ENCODE results near the gene CYP2E1. TPM values are rescaled to one million over a fixed set of nuclear protein-coding genes. Genes with fewer than 3 reads are reported as not detected.

Gene CYP2E1
- total RNA-seq, 2 donors from 2014 or later, result 0.77 to 0.86 TPM

- Mint-ChIP-seq H3K9me3 (peaks cover 98% of the 10 kb centered on the region), H3K4me1 (no peaks in the 10 kb centered on the region), H3K27me3 (ENCODE audit: insufficient read depth) (no peaks in the 10 kb centered on the region), H3K27ac (no peak overlapping the region), H3K36me3 (ENCODE audit: low read depth) (no peaks in the 10 kb centered on the region), H3K4me3 (no peak overlapping the region)
- Histone ChIP-seq H3K27ac (ENCODE audit: low read depth, low read length) (no peak overlapping the region), H3K4me1 (ENCODE audit: control insufficient read depth, insufficient read depth, low read length) (no peaks in the 10 kb centered on the region), H3K4me3 (ENCODE audit: low read length) (peak overlapping the region; percentile 40), H3K9ac (ENCODE audit: extremely low read depth, low read length, poor library complexity, severe bottlenecking) (no peak overlapping the region), H3K36me3 (ENCODE audit: control insufficient read depth, insufficient read depth, low read length) (no peaks in the 10 kb centered on the region), H3K27me3 (ENCODE audit: control insufficient read depth, insufficient read depth, low read length, poor library complexity, severe bottlenecking) (no peaks in the 10 kb centered on the region), H3K9me3 (ENCODE audit: control insufficient read depth, low read length) (peaks cover 69% of the 10 kb centered on the region)
- TF ChIP-seq, protein P1, sequence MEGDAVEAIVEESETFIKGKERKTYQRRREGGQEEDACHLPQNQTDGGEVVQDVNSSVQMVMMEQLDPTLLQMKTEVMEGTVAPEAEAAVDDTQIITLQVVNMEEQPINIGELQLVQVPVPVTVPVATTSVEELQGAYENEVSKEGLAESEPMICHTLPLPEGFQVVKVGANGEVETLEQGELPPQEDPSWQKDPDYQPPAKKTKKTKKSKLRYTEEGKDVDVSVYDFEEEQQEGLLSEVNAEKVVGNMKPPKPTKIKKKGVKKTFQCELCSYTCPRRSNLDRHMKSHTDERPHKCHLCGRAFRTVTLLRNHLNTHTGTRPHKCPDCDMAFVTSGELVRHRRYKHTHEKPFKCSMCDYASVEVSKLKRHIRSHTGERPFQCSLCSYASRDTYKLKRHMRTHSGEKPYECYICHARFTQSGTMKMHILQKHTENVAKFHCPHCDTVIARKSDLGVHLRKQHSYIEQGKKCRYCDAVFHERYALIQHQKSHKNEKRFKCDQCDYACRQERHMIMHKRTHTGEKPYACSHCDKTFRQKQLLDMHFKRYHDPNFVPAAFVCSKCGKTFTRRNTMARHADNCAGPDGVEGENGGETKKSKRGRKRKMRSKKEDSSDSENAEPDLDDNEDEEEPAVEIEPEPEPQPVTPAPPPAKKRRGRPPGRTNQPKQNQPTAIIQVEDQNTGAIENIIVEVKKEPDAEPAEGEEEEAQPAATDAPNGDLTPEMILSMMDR (conservative IDR thresholded peaks at IDR 0.05), result no peak
- 49 to 60% methylated on average over 1 of the region's 1 CpG for WGBS, 2 experiments (ENCODE audit: insufficient coverage in 1 of 2, insufficient read length in 1 of 2)
- no peak for DNase-seq
Observed at GRCh38 chr10:133544506-133544905, 17.3 kb downstream of the CYP2E1 start.

DNA sequence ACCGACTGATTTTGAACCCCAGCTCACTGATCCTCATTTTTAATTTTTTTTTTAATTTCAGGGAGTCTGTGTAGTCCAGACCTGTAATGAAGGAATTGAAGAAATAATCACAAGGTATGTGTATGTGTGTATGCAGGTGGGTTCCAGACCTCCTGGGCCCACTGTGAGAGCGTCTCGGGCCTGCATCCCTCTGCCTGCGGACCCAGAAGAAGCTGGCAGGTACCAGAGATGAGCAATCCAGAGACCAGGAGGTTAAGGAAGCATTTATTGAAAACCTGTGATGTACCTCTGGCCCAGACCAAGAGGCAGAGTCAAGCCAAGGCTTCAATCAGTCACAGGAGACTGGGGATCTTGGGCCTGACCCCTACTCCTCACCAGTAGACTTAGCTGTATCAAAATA lies 27.4 kb downstream of the CYP2E1 start:
- Mint-ChIP-seq H3K27me3 (ENCODE audit: insufficient read depth) (no peaks in the 10 kb centered on the region), H3K36me3 (ENCODE audit: low read depth) (peaks cover 3% of the 10 kb centered on the region), H3K9me3 (peaks cover 97% of the 10 kb centered on the region), H3K27ac (no peak overlapping the region), H3K4me1 (no peaks in the 10 kb centered on the region), H3K4me3 (no peak overlapping the region)
- Histone ChIP-seq H3K36me3 (ENCODE audit: control insufficient read depth, insufficient read depth, low read length) (no peaks in the 10 kb centered on the region), H3K9ac (ENCODE audit: extremely low read depth, low read length, poor library complexity, severe bottlenecking) (no peak overlapping the region), H3K27ac (ENCODE audit: low read depth, low read length) (no peak overlapping the region), H3K4me3 (ENCODE audit: low read length) (no peak overlapping the region), H3K9me3 (ENCODE audit: control insufficient read depth, low read length) (peaks cover 53% of the 10 kb centered on the region), H3K27me3 (ENCODE audit: control insufficient read depth, insufficient read depth, low read length, poor library complexity, severe bottlenecking) (no peaks in the 10 kb centered on the region), H3K4me1 (ENCODE audit: control insufficient read depth, insufficient read depth, low read length) (no peaks in the 10 kb centered on the region)
- no peak for DNase-seq
- TF ChIP-seq, protein P1 (conservative IDR thresholded peaks at IDR 0.05), result no peak
- WGBS, 2 experiments (ENCODE audit: insufficient coverage in 1 of 2, insufficient read length in 1 of 2), result 62 to 83% methylated on average over 3 to 4 of the region's 4 CpGs

- Histone ChIP-seq H3K27me3 (ENCODE audit: control insufficient read depth, insufficient read depth, low read length, poor library complexity, severe bottlenecking) (no peaks in the 10 kb centered on the region), H3K36me3 (ENCODE audit: control insufficient read depth, insufficient read depth, low read length) (no peaks in the 10 kb centered on the region), H3K27ac (ENCODE audit: low read depth, low read length) (no peak overlapping the region), H3K4me1 (ENCODE audit: control insufficient read depth, insufficient read depth, low read length) (no peaks in the 10 kb centered on the region), H3K4me3 (ENCODE audit: low read length) (no peak overlapping the region), H3K9ac (ENCODE audit: extremely low read depth, low read length, poor library complexity, severe bottlenecking) (no peak overlapping the region), H3K9me3 (ENCODE audit: control insufficient read depth, low read length) (peaks cover 47% of the 10 kb centered on the region)
- DNase-seq, result no peak
- Mint-ChIP-seq H3K36me3 (ENCODE audit: low read depth) (peaks cover 3% of the 10 kb centered on the region), H3K27me3 (ENCODE audit: insufficient read depth) (no peaks in the 10 kb centered on the region), H3K4me3 (no peak overlapping the region), H3K9me3 (peaks cover 98% of the 10 kb centered on the region), H3K4me1 (no peaks in the 10 kb centered on the region), H3K27ac (no peak overlapping the region)
- TF ChIP-seq, protein P1 (conservative IDR thresholded peaks at IDR 0.05), result no peak
- 60 to 70% methylated on average over 1 to 8 of the region's 8 CpGs for WGBS, 2 experiments (ENCODE audit: insufficient coverage in 1 of 2, insufficient read length in 1 of 2)
Observed at GRCh38 chr10:133555521-133555920, 28.4 kb downstream of the CYP2E1 start.
